NCI-H748 treated with DMSO at 0.1 percent for 48 hours (cell line): Measurements from ENCODE around the gene MYRIP.
"Not testable (repeated sequence)": the region's sequence is repeated elsewhere in the genome, so short reads cannot be mapped to it uniquely, and the experiment has no call there.

Experiments
- DNase-seq: peaks from one replicate; lab custom pipeline; 2025; lab: John Stamatoyannopoulos, UW

Gene MYRIP

GRCh38 chr3:39970982-39971381, 161.6 kb downstream of the MYRIP start:
- no peak for DNase-seq

GRCh38 chr3:39971559-39972031, 162.2 kb downstream of the MYRIP start:
- DNase-seq = no peak

DNA sequence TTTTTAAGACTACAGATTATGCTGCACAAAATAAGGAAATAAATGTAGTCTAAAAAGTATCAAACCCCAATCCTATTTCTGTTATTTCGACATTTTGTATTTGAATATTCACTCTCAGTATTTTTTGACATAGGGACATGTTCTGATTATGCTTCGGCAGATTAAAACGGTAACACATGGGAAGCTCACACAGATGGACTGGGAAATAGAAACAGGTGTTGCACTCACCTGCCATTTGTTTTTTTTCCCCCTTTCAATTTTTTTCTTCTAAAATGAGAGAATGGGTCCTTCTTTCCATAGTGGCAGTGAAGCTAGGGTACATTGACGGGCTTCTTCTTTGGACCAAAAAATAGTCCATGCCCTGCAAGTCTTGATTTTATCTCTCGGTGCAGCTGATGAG, 163.1 kb downstream of the MYRIP start:
- no peak for DNase-seq

- no peak for DNase-seq
These were observed 167.8 kb downstream of the MYRIP start for GRCh38 chr3:39977058-39977794.

GRCh38 chr3:39978308-39978707, 168.9 kb downstream of the MYRIP start:
- no peak for DNase-seq

GRCh38 chr3:39980058-39980457, 170.6 kb downstream of the MYRIP start:
- no peak for DNase-seq

- no peak for DNase-seq
These were observed 171.4 kb downstream of the MYRIP start for GRCh38 chr3:39980781-39981180.

DNA sequence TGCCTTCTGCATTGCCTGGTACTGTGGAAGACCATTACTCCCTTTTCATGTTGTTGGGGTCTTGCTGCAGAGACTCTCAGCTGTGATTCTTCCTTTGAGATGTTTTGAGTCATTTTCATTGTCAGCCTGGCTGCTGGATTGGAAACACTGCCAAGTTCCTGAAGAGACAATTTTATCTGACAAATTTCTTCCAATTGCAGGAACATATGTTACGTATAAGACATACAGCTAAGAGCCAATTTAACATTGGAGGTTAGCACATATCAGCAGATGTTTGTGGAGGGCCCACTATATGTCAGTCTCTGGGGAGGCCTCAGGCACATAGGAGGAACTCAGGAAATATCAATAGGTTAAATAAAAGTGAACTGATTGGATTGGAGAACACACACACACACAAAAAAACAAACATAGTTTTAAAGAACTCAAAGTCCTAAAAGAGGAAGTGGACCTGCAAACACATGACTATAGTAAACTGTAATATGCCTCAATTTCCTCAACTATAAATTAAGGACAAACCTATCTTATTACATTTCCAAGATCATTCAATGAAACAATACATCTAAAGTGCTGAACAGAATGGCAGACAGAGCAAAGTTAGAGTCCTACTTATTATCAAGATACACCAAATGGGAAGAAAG, 172.3 kb downstream of the MYRIP start:
- DNase-seq = no peak

DNA sequence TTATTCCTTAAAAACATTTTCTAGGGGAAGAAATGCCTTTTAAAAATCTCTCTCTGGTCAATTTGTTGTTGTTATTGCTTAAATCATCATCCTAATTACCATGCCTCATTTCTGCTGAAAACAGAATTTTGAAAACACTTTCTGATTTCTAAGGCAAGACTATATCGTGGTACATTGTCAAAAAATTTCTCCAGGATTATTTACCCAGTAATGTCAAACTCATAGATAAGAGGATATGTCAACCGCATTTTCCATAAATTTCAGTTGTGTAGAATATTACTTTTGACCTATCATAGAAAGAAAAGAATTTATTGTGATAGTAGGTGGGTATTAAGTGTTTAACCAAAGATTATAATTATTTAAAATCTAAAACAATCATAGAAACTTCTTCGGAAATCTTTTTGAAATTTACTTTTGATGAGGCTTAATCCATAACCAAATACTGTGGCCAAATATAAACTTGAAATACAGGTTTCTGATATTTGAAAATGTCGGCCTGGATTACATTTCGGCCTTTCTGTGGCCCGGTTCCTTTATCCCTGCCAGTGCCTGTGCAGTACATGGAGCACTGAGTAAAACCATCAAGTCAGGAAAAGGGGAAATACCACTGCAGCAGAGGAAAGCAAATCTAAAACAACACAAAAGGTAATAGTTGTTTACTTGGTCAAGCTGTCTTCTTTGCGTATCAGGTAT, 173.4 kb downstream of the MYRIP start:
- DNase-seq = no peak

- no peak for DNase-seq
These were observed 180.3 kb downstream of the MYRIP start for GRCh38 chr3:39989746-39990145.

DNA sequence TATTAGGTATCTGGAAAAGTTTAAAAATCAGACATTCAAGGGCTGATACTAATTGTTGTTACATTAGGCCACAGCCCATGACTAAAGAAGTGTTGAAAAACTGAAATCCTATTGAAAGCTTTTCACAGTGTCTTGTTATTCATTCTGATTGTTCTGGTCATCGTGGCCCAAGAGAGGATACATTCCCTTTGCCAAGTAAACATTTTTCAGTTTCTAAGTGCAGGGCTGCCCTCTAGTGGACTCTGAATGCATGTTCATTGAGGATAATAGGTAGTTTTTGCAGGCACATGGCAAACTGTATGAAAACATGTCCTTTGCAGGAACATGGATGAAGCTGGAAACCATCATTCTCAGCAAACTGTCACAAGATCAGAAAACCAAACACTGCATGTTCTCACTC, 181.1 kb downstream of the MYRIP start:
- peak; percentile 0 for DNase-seq

GRCh38 chr3:40008796-40009195, 199.4 kb downstream of the MYRIP start:
- DNase-seq = no peak

- no peak for DNase-seq
These were observed 200.6 kb downstream of the MYRIP start for GRCh38 chr3:40009991-40010390.

DNA sequence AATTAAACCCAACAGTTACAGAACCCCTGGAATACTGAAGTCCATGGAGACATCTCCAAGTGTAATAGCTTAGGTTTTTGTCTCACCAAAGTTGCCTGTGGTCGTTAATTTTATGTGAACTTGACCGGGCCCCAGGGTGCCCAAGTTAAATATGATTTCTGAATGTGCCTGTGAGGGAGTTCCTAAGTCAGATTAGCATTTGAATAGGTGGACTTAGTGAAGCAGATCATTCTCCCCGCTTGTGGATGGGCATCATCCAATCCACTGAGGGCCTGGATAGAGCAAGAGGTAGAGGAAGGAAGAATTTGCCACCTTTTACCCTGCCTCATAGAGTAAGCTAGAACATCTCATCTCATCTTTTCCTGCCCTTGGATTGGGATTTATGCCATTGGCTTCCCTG, 203.0 kb downstream of the MYRIP start:
- no peak for DNase-seq

DNA sequence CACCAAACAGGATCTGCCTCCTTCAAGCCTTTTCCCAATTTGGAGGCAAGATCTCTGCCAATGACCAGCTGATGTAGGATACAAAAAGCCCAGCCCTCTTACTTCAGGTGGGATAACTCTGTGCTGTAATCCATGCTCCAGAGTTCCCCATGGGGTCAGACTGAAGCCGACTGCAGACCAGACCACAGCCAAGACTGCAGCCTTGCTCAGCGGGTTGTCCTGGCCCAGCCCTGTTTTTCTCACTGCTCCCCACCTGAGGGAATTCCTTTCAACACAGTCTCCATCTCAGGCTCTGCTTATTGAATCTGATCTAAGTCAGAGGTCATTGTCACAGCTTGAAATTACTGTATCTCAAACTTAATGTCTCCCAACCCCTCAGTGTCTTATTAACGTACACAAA, 207.0 kb downstream of the MYRIP start:
- no peak for DNase-seq

DNA sequence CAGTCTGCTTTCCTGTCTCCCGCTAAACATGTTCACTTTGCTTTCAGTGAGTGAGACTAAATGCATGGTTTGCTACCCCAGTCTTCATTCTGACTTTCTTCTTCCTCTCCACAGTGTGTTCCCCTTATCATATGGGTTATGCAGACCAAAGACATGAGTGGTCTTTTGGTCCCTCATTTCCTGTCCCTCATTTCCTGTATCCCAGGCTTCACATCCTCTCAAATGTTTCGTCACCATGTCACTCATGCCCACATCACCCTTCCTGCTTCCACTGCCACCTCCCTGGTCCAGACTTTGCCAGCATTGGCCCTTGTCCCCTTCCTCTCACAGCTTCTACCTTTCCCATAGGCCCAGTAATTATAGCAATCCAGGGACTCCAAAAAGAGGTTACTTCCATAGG, 209.0 kb downstream of the MYRIP start:
- DNase-seq = no peak

- DNase-seq = no peak
These were observed 210.0 kb downstream of the MYRIP start for GRCh38 chr3:40019376-40019775.

DNA sequence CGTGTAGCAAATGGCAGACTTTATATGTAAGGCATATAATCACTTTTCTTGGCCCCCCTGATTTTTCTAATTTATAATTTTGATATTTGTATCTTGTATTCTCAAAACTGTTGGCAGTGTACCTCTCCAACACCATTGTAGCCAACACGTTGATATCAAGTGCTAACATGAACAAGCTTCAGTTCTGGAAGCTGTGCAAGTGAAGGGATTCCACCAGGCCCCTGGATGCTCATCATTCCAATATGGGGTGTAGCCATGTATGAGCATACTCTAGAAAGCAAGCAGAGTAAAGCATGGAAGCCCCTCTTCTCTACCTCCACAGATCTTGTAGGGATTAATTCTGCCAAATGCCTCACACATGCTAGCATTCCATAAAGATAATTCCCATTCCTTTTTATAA, 211.3 kb downstream of the MYRIP start:
- DNase-seq = no peak

GRCh38 chr3:40021338-40021737, 211.9 kb downstream of the MYRIP start:
- no peak for DNase-seq

DNA sequence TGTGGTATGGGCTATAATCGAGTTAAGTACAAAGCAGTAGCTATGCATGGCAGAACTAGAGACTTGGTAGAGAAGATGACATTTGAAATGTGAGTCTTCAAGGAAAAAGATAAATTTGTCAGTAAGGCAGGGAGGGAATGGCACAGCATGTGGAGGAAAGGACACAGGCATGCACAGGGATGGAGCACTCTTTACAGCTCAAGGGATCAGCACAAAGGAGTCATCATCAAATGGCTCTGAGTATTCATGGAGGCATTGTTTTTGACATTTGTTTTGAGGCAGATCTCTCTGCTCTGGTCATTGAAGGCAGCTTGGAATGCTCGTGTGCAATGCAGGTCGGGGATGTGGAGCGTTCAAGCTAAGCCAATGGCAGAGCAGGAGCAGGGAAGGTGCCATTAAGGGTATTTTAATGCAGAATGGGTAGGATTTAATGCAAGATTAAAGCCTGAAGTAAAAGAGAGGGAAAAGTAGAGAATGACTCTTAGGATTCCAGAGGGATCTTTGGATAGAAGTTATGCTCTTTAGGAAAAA, 213.0 kb downstream of the MYRIP start:
- DNase-seq = no peak

DNA sequence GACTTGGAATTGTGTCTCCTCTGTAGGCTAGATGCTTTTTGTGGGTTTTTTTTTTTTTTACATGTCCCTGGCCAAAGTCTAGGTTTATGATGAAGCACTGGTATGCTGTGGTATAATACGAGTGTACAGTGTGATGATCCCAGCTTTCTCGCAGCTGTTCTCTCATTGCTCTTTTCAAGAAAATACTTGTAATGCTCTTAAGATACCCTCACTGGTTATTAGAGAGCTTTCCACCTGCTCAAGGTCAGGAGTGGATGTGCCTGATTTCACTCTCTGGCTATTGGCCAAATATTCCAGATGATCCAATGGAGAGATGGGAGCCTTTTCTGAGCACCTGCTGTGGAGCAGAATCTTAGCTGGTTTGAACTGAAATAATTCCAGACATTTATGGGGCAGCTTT, 215.1 kb downstream of the MYRIP start:
- DNase-seq = no peak

DNA sequence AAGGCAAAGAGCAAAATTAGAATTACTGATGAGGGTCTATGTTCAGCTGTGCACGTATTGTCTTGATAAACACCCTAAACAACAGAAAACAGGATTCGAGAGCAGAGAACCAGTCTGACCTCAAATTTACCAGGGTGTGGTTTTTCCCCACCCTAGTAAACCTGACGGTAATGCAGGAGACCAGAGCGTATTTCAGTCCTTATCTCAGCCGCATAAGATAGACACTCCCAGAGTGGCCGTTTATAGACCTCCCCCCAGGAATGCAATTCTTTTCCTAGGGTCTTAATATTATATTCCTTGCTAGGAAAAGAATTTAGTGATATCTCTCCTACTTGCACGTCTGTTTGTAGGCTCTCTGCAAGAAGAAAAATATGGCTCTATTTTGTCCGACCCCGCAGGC, 216.5 kb downstream of the MYRIP start:
- not testable (repeated sequence) for DNase-seq

DNA sequence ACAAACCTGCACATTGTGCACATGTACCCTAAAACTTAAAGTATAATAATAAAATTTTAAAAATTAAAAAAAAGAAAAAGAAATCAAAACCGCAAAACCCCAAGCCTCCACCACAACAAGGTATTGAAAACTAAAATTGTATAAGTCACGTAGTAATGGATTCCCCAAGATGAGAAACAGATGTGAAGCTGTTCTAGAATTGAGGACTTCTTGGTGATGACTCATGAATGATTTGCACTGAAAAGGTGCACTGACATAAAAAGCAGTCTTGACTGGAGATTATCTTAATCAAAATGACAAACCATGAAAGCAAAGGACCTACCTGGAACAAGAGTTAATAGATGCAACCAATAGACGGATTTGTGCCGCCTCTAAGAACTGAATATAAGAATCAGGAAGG, 225.8 kb downstream of the MYRIP start:
- DNase-seq = no peak
